GM18909 (cell line): ENCODE data around the gene NCAPD3.

Experiments
- ATAC-seq: cut with Tn5 transposase; IDR thresholded peaks from one replicate; pipeline ENCODE4 v1.9.1; 2021; ENCODE audit warnings: mild to moderate bottlenecking; ENCODE audit not compliant: unreplicated experiment, poor library complexity

Gene NCAPD3

DNA sequence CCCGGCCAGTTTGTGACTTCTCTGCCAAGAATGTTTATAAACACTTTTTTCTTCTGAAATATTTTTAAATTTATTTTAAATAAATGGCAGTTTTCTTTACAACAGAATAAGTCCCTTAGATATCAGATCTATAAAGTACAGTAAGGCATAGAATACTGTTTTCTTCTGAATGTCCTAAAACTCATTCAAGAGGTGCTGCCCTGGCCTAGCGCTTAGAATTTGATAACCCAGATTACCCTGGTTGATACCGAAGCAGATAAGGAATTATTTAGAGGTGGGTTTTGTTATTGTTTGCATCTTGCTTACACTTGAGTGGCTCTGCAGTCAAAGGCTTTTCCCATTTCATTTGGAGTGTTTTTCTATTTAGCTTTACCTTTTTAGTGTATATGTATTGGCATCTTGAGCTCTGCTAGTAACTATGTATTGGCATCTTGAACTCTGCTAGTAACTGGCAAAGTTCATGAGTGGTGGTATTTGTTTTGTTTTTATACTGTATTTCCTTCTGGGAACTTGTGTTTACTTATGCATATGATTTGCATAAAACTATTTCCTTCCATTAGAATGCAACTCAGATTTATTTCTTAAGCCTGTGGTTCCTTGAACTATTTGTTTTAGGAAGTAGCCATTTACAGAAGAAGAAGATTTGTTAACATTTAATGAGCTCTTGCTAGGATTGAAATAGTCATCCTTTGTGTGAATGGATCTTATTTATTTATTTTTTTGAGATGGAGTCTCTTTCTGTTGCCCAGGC, 30.8 kb upstream of the NCAPD3 start:
- ATAC-seq = no peak

DNA sequence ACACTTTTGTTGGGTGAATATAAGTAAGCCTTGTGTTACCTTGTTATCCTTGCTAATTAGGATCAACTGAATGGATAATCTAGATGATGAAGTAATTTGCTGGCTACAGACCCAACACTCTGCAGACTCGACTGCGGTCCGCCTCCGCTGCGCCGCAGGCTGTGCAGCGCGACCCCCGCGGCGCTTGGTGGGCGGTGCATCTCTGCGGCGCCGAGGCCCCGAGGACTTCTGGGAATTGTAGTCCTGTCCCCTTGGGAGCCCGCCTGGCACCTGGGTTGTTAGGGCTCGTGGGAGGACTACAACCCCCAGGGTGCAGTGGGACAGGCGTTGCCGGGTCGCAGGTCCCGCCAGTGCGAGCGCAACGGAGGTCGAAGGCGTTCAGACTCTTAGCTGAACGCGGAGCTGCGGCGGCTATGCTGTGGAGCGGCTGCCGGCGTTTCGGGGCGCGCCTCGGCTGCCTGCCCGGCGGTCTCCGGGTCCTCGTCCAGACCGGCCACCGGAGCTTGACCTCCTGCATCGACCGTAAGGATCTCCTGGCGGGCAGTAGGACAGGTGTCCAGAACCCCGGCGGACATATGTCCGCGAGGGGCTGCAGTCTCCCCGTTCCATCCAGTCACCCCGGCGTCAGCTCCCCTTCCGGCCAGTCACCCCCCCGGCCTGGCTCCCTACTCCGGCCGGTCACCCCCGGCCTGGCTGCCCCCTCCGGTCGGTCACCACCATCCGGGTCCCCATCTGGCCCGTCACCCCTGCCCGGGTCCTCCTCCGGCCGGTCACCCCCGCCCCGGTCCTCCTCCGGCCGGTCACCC, 29.6 kb upstream of the NCAPD3 start, which contains the start of the genes ACAD8 and THYN1:
Gene ACAD8 (plus strand): TSS at position 381 of the 806 bp plus-strand sequence. CDS start 33 bp downstream, at position 414.
Gene THYN1 (minus strand): TSS at position 165 of the 806 bp plus-strand sequence. CDS start 470 bp downstream, outside the sequence.
- peak; percentile 99 for ATAC-seq

DNA sequence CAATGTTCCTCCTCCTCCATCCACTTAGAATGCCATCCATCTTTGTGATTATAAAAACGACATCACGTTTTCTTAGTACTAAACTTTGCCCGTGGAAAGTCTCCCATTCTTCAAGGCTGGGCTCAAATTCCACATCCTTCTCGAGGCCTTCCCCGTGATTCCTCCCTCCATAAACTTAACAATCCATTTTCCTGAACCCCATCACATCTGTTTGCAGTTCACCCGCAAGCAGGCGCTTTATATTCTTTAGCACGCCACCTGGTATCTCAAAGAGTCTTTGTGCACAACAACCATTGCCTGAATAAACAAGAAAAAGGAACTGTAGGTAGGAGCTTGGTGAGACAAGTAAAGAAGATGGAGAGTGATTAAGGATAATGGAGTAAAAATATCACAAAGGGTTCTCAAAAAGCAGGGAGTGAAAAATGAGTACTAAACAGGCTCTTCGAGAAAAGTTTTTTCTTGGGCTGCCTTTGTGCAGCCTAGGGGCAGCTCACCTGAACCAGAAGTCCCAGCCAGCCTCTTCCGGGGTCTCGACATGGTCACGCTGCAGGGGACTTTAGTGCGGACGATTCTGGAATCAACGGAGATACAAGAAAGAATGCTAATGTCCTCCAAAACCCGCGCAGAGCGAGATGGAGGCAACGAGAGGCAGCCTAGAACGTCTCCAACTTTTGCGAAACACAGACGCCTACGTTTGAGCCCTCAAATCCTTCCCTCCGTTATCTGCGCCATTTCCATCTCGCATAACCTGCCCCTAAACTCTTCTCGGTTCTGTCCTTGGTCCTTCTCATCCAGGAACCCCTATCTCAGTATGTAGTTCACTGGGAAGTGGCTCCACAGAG, 28.8 kb upstream of the NCAPD3 start:
- ATAC-seq = peak; percentile 41

DNA sequence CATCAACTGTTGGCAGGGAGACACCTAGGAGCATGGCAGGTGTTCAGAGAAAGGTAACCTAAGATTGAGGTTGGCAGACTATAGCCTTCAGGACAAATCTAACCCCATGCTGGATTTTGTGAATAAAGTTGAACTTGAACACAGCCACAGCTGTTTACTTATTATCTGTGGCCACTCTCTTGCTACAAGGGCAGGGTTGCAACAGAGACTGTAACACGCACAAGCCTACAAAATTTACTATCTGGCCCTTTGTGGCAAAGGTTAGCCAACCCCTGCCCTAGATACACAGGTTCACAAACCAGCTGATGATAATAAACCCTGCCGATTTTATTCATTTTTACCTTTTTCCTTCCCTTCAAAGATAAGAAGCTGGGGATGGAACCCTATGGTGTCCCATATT, 26.9 kb upstream of the NCAPD3 start:
- ATAC-seq = no peak

DNA sequence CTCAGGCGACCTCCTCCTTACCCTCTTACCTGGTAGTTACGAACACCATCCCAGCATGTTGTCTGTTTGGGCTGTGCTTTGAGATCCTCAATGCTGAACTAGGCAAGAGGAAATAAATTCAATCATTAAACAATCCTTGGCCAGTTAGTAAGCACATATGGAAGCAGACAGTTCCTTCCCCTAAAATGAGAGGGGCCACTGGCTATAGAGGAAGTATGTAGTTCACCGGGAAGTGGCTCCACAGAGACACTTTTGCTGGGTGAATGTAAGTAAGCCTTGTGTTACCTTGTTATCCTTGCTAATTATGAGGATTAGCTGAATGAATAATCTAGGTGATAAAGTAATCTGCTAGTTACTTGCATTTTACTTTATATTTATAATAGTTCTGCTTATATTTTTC, 26.5 kb upstream of the NCAPD3 start:
- no peak for ATAC-seq

DNA sequence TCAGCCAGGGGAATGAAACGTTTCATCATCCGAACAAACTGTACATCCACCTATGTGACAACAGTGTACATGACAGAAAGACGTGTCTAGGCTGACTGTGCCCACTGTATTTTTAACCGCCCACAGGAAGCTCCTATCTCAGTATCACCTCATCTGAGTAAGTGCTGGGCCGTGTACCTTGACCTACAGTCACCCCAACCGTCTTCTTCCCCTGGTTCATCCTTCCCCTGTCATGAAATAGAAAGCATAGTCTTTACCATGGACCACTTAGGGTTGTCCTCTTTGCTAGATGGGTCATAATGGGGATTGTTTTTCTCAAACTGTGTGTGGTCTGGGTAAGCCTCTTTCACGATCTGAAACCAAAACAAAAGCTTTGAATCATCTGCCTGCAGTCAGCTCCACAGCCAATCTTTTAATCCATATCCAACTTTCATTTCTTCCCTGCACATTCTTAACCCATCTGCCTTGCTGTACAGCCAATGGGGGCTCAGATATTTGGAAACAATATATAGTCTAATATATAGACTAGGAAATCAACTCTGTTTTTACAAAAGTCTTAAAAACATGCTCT, 25.2 kb upstream of the NCAPD3 start:
- no peak for ATAC-seq

DNA sequence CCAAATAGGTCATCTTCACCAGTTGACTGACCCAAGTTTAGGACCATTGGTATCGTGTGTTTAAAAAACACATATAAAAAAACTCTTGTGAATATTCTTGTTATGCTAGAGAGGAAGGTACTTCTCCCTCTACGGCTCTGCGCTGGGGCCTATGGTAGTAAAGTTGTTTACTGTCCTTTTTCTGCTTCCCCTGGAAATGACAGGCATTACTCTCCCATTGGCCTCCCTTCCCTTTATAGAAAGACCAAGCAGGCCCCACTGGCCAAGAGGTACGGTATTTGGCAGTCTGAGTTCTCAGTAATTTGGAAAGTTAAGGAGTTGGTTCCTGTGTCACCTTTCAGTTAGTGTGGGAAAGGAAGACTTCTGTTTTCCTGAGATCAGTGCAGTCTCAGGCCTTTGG, 22.9 kb upstream of the NCAPD3 start:
- no peak for ATAC-seq

DNA sequence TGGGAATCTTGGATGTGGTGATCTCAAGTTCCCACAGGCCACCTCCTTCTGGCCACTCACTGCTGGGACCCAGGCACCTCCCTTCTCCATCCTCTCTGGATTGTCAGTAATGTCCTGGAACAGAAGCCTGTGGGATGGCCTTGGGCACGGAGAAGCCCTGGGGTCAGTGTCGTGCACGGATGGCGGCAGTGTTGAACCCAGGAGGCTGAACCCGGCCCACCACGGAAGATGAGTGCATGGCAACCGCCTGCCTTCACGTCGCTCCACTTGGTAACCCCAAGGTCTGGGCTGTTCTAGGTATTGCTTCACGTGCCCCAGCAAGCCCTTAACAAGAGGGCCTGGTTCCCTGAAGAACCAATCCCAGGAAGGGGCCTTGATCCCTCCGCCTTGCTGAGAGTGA, 22.3 kb upstream of the NCAPD3 start:
- ATAC-seq = no peak

DNA sequence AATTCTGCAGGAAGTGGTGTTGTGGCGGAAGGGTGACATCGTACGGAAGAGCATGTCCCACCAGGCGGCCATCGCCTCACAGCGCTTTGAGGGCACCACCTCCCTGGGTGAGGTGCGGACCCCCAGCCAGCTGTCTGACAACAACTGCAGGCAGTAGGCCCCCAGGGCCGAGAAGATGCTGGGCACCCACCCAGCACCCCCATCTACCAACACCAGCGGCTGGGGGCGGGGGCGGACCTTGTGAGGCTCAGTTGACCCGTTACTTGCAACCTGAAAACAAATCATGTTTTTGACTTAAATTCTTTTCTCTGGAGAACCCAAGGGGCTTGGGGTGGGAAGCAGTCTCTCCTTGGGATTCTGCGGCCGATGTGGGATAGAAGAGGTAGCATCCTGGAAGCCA, 21.7 kb upstream of the NCAPD3 start:
- ATAC-seq = no peak

DNA sequence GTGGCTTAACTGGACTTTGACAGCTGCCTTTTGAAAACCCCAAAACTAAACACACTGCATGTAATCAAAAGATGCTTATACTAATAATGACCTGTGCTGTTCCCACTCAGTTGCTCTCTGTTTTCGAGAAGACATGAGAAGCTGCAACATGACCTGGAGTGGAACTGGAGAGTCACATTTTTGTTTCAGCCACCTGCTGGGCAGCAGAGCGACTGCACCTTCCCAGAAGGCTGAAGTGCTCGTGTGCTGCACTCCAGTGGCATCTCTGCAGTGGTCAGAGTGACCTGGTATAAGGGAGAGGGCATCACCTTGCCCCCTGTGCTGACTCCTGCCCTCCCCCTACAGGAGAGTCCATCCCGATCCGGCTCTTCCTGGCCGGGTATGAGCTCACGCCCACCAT, 20.8 kb upstream of the NCAPD3 start:
- peak; percentile 83 for ATAC-seq

DNA sequence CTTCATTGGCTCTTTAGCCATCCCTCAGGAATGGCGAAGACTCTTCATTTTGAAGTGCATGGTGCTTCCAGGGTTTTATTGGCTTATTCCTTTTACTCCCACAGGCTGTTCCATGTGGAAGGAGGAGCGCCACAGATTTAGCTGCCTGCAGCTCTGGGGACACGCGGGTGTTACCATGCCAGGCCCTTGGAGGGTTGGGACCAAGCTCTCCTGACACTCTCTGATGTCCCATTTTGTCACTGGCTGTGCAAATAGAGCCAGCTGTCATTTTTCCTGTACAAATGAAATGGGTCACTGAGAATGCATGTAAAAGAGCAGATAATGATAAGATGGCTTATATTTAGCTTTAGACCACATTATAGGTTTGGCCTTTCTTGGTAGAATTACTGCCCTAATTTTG, 20.1 kb upstream of the NCAPD3 start:
- no peak for ATAC-seq

DNA sequence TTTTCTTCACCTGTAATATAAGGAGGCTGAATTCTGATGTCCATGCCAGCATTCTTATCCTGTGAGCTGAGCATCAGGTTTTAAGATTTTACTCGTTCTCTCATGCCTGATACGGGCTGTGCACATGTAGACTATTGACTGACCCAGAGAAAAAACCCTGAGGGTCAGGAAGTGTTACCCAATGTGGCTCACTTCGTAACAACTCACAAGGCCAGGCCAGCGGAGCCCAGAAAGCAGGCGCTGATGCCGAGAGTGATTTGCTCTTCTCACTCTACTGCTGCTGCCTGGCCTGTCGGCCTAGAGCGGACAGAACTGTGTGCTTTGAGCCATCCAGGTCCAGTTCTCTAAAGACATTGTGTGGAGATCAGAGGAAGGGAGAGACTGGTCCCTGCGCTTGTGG, 18.6 kb upstream of the NCAPD3 start:
- no peak for ATAC-seq

DNA sequence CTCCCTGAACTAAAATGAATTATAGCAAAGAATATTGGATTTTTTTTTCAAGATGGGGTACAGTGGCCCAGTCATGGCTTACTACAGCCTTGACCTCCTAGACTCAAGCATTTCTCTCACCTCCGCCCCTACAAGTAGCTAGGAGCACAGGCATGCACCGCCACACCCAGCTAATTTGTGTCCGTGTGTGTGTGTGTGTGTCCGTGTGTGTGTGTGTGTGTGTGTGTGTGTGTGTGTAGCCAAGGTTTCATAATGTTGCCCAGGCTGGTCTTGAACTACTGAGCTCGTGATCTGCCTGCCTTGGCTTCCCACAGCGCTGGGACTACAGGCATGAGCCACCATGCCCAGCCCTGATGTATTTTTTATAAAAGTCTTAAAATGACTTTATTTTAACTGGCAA, 16.8 kb upstream of the NCAPD3 start:
- no peak for ATAC-seq

DNA sequence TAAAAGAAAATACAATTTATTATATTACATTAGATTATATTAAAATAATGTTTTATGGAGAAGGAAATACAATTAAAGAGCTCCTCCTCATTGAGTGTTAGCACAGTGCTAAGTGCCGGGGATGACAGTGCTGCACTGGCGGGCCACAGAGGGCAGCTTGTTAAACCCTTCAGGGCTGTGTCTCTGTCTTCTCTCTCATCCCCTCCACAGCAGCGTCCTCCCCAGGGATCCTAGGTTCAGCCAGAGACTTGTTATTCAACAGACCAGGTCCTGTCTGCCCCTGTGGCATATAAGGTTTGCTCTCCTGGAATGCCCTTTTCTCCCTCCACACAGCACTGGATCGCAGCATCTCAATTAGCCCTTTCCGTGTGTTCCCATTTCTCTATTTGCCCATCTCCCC, 15.2 kb upstream of the NCAPD3 start:
- ATAC-seq = no peak

DNA sequence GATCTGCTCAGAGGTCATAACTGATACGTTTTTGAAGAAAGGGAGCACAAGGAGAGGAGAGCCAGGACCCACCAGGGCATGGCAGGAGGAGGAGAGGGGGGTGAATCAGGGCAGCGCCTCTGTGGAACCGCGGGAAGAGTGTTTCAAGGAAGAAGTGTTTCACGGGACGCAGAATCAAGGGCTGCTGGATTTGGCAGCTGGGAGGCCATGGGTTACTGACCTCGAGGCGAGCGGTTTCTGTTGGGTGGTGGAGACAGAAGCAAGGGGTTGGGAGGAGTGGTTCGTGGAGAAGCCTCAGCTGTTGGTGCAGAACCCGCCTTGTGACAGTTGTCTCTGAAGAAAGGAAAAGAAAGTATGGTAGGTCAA, 13.8 kb upstream of the NCAPD3 start:
- no peak for ATAC-seq

DNA sequence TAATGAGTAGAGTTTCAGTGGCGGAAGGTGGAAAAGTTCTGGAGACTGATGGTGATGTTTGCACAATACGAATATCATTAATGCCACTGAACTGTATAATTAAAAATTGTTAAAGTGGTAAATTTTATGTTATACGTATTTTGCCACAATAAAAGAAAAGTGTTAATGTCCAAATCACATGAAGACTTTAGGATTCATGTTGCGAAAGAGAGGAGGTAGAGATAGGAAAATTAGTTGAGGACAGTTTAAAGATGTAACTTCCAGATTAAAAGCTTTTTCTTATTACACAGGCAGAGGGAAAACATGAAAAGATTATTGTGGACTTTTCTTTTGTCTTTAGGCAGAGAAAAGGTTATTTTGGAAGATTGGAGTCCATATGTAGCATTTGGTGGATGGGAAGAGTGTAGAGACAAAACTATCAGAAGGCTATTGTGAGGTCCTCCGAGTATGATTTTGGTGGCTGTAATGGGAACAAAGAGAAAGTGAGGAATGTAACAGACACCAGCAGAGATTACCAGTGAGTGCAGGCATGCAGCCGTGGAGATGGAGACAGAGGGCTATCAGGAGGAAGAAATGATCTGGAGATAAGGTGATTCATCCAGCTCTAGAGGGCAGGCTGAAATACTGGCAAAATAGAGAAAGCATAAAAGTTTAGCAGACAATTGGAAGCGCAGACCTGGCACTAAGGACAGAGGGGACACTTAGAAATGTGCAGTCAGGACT, 13.2 kb upstream of the NCAPD3 start:
- no peak for ATAC-seq

DNA sequence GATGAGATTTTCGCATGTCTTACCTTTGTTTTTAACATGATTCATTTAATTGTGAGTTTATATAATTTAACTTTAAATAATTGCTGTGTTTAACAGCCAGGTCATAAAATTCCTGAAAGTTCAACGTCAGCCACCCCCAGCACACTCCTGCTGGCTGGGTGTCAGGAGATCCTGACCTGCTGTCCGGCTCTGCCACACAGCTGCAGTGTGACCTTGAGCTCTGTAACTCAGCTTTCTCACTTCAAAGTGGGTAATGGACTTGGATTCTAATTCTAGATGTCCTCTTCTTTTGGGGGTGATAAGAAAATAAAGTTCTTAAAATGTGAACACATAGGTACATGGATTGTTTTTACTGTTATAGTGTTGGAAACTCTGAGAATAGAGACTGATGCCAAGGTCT, 11.6 kb upstream of the NCAPD3 start:
- no peak for ATAC-seq

DNA sequence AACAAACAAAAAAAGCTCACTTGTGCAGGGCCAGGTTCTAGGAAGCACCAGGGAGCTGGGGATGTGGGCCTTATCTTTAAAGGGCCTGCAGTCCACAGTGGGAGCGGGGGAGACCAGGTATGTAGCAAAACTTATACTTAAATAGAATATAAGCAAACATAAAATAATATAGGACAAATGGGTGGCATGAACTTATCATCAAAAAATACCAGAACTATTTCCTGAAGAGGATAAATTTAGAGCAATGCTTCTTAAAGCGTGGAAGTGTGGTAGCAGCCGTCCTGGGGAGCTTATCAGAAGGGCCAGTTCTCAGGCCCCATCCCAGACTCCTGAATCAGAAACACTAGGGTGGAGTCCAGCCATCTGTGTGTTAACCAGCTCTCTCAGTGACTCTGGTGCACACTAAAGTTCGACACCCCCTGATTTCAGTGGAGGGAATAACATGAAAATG, 10.0 kb upstream of the NCAPD3 start:
- no peak for ATAC-seq

DNA sequence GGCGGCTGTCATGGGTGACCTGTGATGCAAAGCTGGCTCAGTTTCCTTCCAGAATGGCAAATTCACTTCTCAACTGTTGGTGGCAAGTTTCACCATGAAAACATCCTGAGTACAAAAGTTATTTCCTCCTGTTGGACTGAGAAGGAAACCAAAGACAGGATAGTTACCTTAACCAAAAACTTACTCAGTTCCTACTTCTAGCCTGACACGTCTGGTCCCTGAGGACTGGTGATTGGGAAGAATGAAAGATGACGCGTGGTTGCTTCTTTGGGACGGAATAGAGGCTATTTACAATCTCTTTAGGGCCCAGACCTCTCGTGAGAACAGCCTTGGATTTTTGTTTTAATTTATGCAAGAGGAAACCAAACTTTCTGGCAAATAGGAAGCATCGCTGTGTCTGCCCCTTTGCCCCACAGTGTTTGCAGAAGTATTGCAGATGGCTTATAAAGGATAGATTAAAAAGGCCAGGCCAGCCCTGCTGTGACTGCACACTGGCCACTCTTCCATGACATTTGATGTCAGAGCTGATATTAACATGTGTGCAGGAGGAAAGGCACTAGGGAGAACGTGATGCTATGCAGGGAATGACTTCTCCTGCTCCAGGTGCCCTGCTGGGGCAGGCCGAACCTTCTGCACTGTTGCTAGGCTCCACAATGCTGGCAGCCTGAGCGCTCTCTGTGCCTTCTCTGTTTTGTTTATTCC, 8.3 kb upstream of the NCAPD3 start:
- no peak for ATAC-seq
